ENCODE measurements around the gene CD209. TPM values are rescaled to one million over a fixed set of nuclear protein-coding genes. Genes with fewer than 3 reads are reported as not detected.

Gene CD209
- total RNA-seq, 2 donors from 2014 or later = 6.8 to 14.2 TPM

GRCh38 chr19:7790416-7790815, 43.1 kb upstream of the CD209 start:
- Histone ChIP-seq H3K9me3 (no peaks in the 10 kb centered on the region), H3K4me1 (ENCODE audit: control insufficient read depth in 1 of 2, low read depth in 2 of 2) (no peaks in the 10 kb centered on the region), H3K27me3 (replicated peaks; ENCODE audit: insufficient read depth) (no peaks in the 10 kb centered on the region), H3K27ac (no peak overlapping the region), H3K4me3 (no peak overlapping the region), H3K36me3 (no peaks in the 10 kb centered on the region)
- no peak for DNase-seq (ENCODE audit: low spot score)
- no peak for ATAC-seq (ENCODE audit: insufficient number of reproducible peaks, low FRiP score, low read depth)
- no peak for TF ChIP-seq CTCF (IDR thresholded peaks at IDR 0.05)

- H3K4me1 ChIP-seq (ENCODE audit: control insufficient read depth in 1 of 2, low read depth in 2 of 2) = no peaks in the 10 kb centered on the region
- no peak for TF ChIP-seq CTCF (IDR thresholded peaks at IDR 0.05)
- no peak overlapping the region for H3K4me3 ChIP-seq
- no peak for DNase-seq (ENCODE audit: low spot score)
- no peak overlapping the region for H3K27ac ChIP-seq
- no peak for ATAC-seq (ENCODE audit: insufficient number of reproducible peaks, low FRiP score, low read depth)
- no peaks in the 10 kb centered on the region for H3K36me3 ChIP-seq
- H3K27me3 ChIP-seq (replicated peaks; ENCODE audit: insufficient read depth) = no peaks in the 10 kb centered on the region
- H3K9me3 ChIP-seq = no peaks in the 10 kb centered on the region
Observed at GRCh38 chr19:7789447-7789846, 42.1 kb upstream of the CD209 start.

GRCh38 chr19:7788933-7789323, 41.6 kb upstream of the CD209 start:
- no peak overlapping the region for H3K27ac ChIP-seq
- no peak for DNase-seq (ENCODE audit: low spot score)
- H3K4me1 ChIP-seq (ENCODE audit: control insufficient read depth in 1 of 2, low read depth in 2 of 2) = no peaks in the 10 kb centered on the region
- TF ChIP-seq CTCF (IDR thresholded peaks at IDR 0.05) = no peak
- ATAC-seq (ENCODE audit: insufficient number of reproducible peaks, low FRiP score, low read depth) = no peak
- no peaks in the 10 kb centered on the region for H3K27me3 ChIP-seq (replicated peaks; ENCODE audit: insufficient read depth)
- peak overlapping the region; percentile 29 for H3K4me3 ChIP-seq
- H3K9me3 ChIP-seq = no peaks in the 10 kb centered on the region
- H3K36me3 ChIP-seq = no peaks in the 10 kb centered on the region

- no peaks in the 10 kb centered on the region for H3K27me3 ChIP-seq (replicated peaks; ENCODE audit: insufficient read depth)
- DNase-seq (ENCODE audit: low spot score) (no peak), ATAC-seq (ENCODE audit: insufficient number of reproducible peaks, low FRiP score, low read depth) (no peak)
- no peaks in the 10 kb centered on the region for H3K4me1 ChIP-seq (ENCODE audit: control insufficient read depth in 1 of 2, low read depth in 2 of 2)
- H3K4me3 ChIP-seq = no peak overlapping the region
- no peak overlapping the region for H3K27ac ChIP-seq
- H3K9me3 ChIP-seq = no peaks in the 10 kb centered on the region
- TF ChIP-seq CTCF (IDR thresholded peaks at IDR 0.05) = no peak
- H3K36me3 ChIP-seq = no peaks in the 10 kb centered on the region
Observed at GRCh38 chr19:7788178-7788932, 41.0 kb upstream of the CD209 start.

GRCh38 chr19:7787602-7788177, 40.4 kb upstream of the CD209 start:
- DNase-seq (ENCODE audit: low spot score) (no peak), ATAC-seq (ENCODE audit: insufficient number of reproducible peaks, low FRiP score, low read depth) (no peak)
- no peaks in the 10 kb centered on the region for H3K36me3 ChIP-seq
- no peaks in the 10 kb centered on the region for H3K4me1 ChIP-seq (ENCODE audit: control insufficient read depth in 1 of 2, low read depth in 2 of 2)
- no peak overlapping the region for H3K27ac ChIP-seq
- H3K4me3 ChIP-seq = peak overlapping the region; percentile 21
- H3K27me3 ChIP-seq (replicated peaks; ENCODE audit: insufficient read depth) = no peaks in the 10 kb centered on the region
- no peak for TF ChIP-seq CTCF (IDR thresholded peaks at IDR 0.05)
- H3K9me3 ChIP-seq = no peaks in the 10 kb centered on the region
